Astrocyte (in vitro differentiated cells and primary cell): Measurements from ENCODE around the gene ARHGAP33. TPM values are rescaled to one million over a fixed set of nuclear protein-coding genes. Genes with fewer than 3 reads are reported as not detected.

Experiments used
- DNase-seq: peaks from one replicate; pipeline ENCODE4 v3.0.0-alpha.2; 2010; ENCODE audit warnings: low read depth
- FAIRE-seq: peaks from 2 replicates; lab custom pipeline; 2011; peaks lifted over from hg19 to GRCh38; lab: Jason Lieb, UNC
- H2AFZ ChIP-seq: 2 replicates; pipeline ENCODE4 v1.6.0; 2012; ENCODE audit warnings: low read depth, low read length, inconsistent platforms
- H3K27ac ChIP-seq: 2 replicates; pipeline ENCODE4 v1.5.1; 2011; ENCODE audit warnings: low read depth, low read length, inconsistent platforms
- H3K27me3 ChIP-seq: 2 replicates; pipeline ENCODE4 v1.6.0; 2011; ENCODE audit warnings: low read length, inconsistent platforms; ENCODE audit not compliant: insufficient read depth
- H3K36me3 ChIP-seq: 2 replicates; pipeline ENCODE4 v1.5.1; 2011; ENCODE audit warnings: low read length, inconsistent platforms; ENCODE audit not compliant: insufficient read depth
- H3K4me1 ChIP-seq: 2 replicates; pipeline ENCODE4 v1.5.1; 2011; ENCODE audit warnings: low read length, inconsistent platforms; ENCODE audit not compliant: insufficient read depth
- H3K4me2 ChIP-seq: 2 replicates; pipeline ENCODE4 v1.6.0; 2012; ENCODE audit warnings: low read length, inconsistent platforms
- H3K4me3 ChIP-seq: 2 replicates; pipeline ENCODE4 v1.5.1; 2011; ENCODE audit warnings: low read depth, mild to moderate bottlenecking, low read length, inconsistent platforms; ENCODE audit not compliant: insufficient read depth
- H3K79me2 ChIP-seq: 2 replicates; pipeline ENCODE4 v1.6.0; 2012; ENCODE audit warnings: mild to moderate bottlenecking, low read length, inconsistent platforms; ENCODE audit not compliant: insufficient read depth
- H3K9ac ChIP-seq: 2 replicates; pipeline ENCODE4 v1.6.0; 2012; ENCODE audit warnings: mild to moderate bottlenecking, low read length, inconsistent platforms
- H3K9me3 ChIP-seq: 2 replicates; pipeline ENCODE4 v1.5.1; 2012; ENCODE audit warnings: low read depth, mild to moderate bottlenecking, low read length, inconsistent platforms; ENCODE audit not compliant: insufficient read depth
- H4K20me1 ChIP-seq: 2 replicates; pipeline ENCODE4 v1.6.0; 2012; ENCODE audit warnings: low read length, inconsistent platforms; ENCODE audit not compliant: insufficient read depth
- H3K27ac Mint-ChIP-seq: one replicate; pipeline ENCODE4 v1.8.0; 2021; ENCODE audit warnings: mild to moderate bottlenecking, mixed read lengths; ENCODE audit not compliant: unreplicated experiment
- H3K27me3 Mint-ChIP-seq: one replicate; pipeline ENCODE4 v1.8.0; 2021; ENCODE audit warnings: low read depth, mixed read lengths; ENCODE audit not compliant: unreplicated experiment
- H3K36me3 Mint-ChIP-seq: one replicate; pipeline ENCODE4 v1.8.0; 2021; ENCODE audit warnings: low read depth, mixed read lengths; ENCODE audit not compliant: unreplicated experiment
- H3K4me1 Mint-ChIP-seq: one replicate; pipeline ENCODE4 v1.8.0; 2021; ENCODE audit warnings: low read depth, mixed read lengths; ENCODE audit not compliant: unreplicated experiment
- H3K4me3 Mint-ChIP-seq: one replicate; pipeline ENCODE4 v1.8.0; 2021; ENCODE audit warnings: mild to moderate bottlenecking, moderate library complexity, mixed read lengths; ENCODE audit not compliant: unreplicated experiment
- H3K9me3 Mint-ChIP-seq: one replicate; pipeline ENCODE4 v1.8.0; 2021; ENCODE audit warnings: mild to moderate bottlenecking, mixed read lengths; ENCODE audit not compliant: unreplicated experiment
- CTCF ChIP-seq: IDR thresholded peaks from 2 replicates; pipeline ENCODE4 v1.5.1; 2011; ENCODE audit warnings: low read depth, mild to moderate bottlenecking, inconsistent platforms, low read length, moderate library complexity; ENCODE audit not compliant: insufficient read depth
- EZH2 ChIP-seq: IDR thresholded peaks from 2 replicates; pipeline ENCODE4 v1.6.1; 2012; ENCODE audit warnings: mild to moderate bottlenecking, low read length, inconsistent platforms; ENCODE audit not compliant: insufficient read depth
- total RNA-seq: library from RNA; stranded (reverse); gene quantifications from 2 replicates; pipeline ENCODE4 v1.2.1, GENCODE V29; 2021

The ARHGAP33 gene
- total RNA-seq, 1 donor from 2014 or later, result 5.5 TPM

- no peaks in the 10 kb centered on the region for H4K20me1 ChIP-seq
- H3K4me2 ChIP-seq, result no peak overlapping the region
- no peaks in the 10 kb centered on the region for H3K9me3 Mint-ChIP-seq
- DNase-seq (no peak), FAIRE-seq (no peak)
- H3K79me2 ChIP-seq, result no peaks in the 10 kb centered on the region
- no peaks in the 10 kb centered on the region for H3K4me1 Mint-ChIP-seq
- H2AFZ ChIP-seq, result no peak overlapping the region
- no peak overlapping the region for H3K27ac Mint-ChIP-seq
- peaks cover 30% of the 10 kb centered on the region for H3K27me3 Mint-ChIP-seq
- peaks cover 9% of the 10 kb centered on the region for H3K27me3 ChIP-seq
- no peaks in the 10 kb centered on the region for H3K4me1 ChIP-seq
- H3K27ac ChIP-seq, result no peak overlapping the region
- TF ChIP-seq CTCF, result no peak
- H3K4me3 Mint-ChIP-seq, result no peak overlapping the region
- no peak overlapping the region for H3K4me3 ChIP-seq
- H3K36me3 Mint-ChIP-seq, result no peaks in the 10 kb centered on the region
- H3K36me3 ChIP-seq, result no peaks in the 10 kb centered on the region
- H3K9ac ChIP-seq, result no peak overlapping the region
- H3K9me3 ChIP-seq, result no peaks in the 10 kb centered on the region
Observed at GRCh38 chr19:35791814-35792279, 16.5 kb downstream of the ARHGAP33 start.

- Histone ChIP-seq H3K4me2 (no peak overlapping the region), H2AFZ (no peak overlapping the region), H3K36me3 (no peaks in the 10 kb centered on the region), H3K27ac (no peak overlapping the region), H3K4me3 (no peak overlapping the region), H4K20me1 (no peaks in the 10 kb centered on the region), H3K27me3 (peaks cover 12% of the 10 kb centered on the region), H3K9ac (no peak overlapping the region), H3K79me2 (no peaks in the 10 kb centered on the region), H3K4me1 (no peaks in the 10 kb centered on the region), H3K9me3 (no peaks in the 10 kb centered on the region)
- H3K4me1 Mint-ChIP-seq, result no peaks in the 10 kb centered on the region
- no peak for DNase-seq
- FAIRE-seq, result no peak
- peaks cover 35% of the 10 kb centered on the region for H3K27me3 Mint-ChIP-seq
- H3K36me3 Mint-ChIP-seq, result no peaks in the 10 kb centered on the region
- no peaks in the 10 kb centered on the region for H3K9me3 Mint-ChIP-seq
- no peak overlapping the region for H3K4me3 Mint-ChIP-seq
- H3K27ac Mint-ChIP-seq, result no peak overlapping the region
- no peak for TF ChIP-seq EZH2
- TF ChIP-seq CTCF, result no peak
Observed at GRCh38 chr19:35792312-35792711, 16.9 kb downstream of the ARHGAP33 start.

- Mint-ChIP-seq H3K27me3 (peaks cover 38% of the 10 kb centered on the region), H3K4me3 (no peak overlapping the region), H3K36me3 (no peaks in the 10 kb centered on the region), H3K9me3 (no peaks in the 10 kb centered on the region), H3K4me1 (no peaks in the 10 kb centered on the region), H3K27ac (no peak overlapping the region)
- no peak for DNase-seq
- no peak overlapping the region for H3K4me2 ChIP-seq
- no peak for TF ChIP-seq CTCF
- no peak for TF ChIP-seq EZH2
- H4K20me1 ChIP-seq, result no peaks in the 10 kb centered on the region
- H3K9ac ChIP-seq, result no peak overlapping the region
- no peak overlapping the region for H3K27ac ChIP-seq
- H3K9me3 ChIP-seq, result no peaks in the 10 kb centered on the region
- peaks cover 16% of the 10 kb centered on the region for H3K27me3 ChIP-seq
- H3K36me3 ChIP-seq, result no peaks in the 10 kb centered on the region
- no peak for FAIRE-seq
- no peaks in the 10 kb centered on the region for H3K4me1 ChIP-seq
- H3K79me2 ChIP-seq, result no peaks in the 10 kb centered on the region
- H2AFZ ChIP-seq, result no peak overlapping the region
- no peak overlapping the region for H3K4me3 ChIP-seq
Observed at GRCh38 chr19:35792888-35793287, 17.5 kb downstream of the ARHGAP33 start.
